ENCODE measurements around the gene KLK6. TPM values are rescaled to one million over a fixed set of nuclear protein-coding genes. Genes with fewer than 3 reads are reported as not detected.
A peak's percentile ranks its signal among the peaks of the same experiment; 100 is the strongest.
"Not testable (repeated sequence)": the region's sequence is repeated elsewhere in the genome, so short reads cannot be mapped to it uniquely, and the experiment has no call there.

Gene KLK6
- total and polyA plus RNA-seq, 2 of the 13 experiments (the other 11 are each of a cell fraction or from before 2014, with no cell fraction given) = 0.15 to 1.8 TPM

DNA sequence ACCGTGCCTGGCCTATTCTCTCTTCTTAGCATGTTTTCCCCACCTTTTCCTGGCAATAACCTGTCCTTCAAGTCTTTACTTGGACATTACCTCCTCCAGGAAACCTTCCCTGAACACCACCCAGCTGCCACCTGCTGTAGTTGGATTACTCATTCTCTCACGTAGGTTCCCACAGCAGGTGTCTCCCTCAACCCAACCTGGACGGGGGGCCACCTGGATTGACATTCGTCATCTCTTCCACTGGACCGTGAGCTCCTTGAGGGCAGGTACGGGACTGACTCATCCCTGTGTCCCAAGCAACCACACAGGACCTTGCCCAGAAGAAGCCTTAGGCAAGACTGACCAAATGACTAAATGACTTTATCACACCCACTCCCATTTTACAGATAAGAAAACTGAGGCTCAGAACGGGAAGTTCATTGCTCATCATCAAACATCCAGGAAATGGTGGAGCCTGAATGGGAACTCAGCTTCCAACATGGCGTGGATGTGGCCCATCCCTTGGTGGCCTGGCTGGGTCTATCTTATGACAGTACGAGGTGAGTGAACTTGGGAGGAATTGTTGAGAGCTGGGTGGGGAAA lies 3.5 kb upstream of the KLK6 start:
- Histone ChIP-seq H3K4me2 (ENCODE audit: low read depth, low read length) (no peak overlapping the region), H3K27ac (ENCODE audit: extremely low read length, insufficient read depth, low read length) (no peak overlapping the region), H3K9ac (ENCODE audit: insufficient read depth, low read depth, low read length) (no peak overlapping the region), H3K4me1 (ENCODE audit: insufficient read depth, low read length) (no peaks in the 10 kb centered on the region), H3K4me3 (replicated peaks in 1 of 3; ENCODE audit: insufficient read depth in 1 of 3, low read depth in 2 of 3, low read length in 3 of 3) (no peak overlapping the region), H3K9me3 (ENCODE audit: low read length) (no peaks in the 10 kb centered on the region), H2AFZ (ENCODE audit: low read length) (no peak overlapping the region), H3K79me2 (ENCODE audit: insufficient read depth, low read length) (no peaks in the 10 kb centered on the region), H4K20me1 (ENCODE audit: insufficient read depth, low read length) (no peaks in the 10 kb centered on the region), H3K36me3 (replicated peaks in 1 of 2; ENCODE audit: control insufficient read depth in 1 of 2, insufficient read depth in 2 of 2, low read length in 2 of 2) (no peaks in the 10 kb centered on the region), H3K27me3 (ENCODE audit: control insufficient read depth in 1 of 2, insufficient read depth in 2 of 2, low read length in 2 of 2) (peaks cover 0 to 9% of the 10 kb centered on the region in 2 experiments; a peak in 3 of 5 replicates)
- ChIA-PET CTCF (ENCODE audit: low intra/inter-chr PET ratio, low total read pairs) (no interaction called here), POLR2A (no interaction called here)
- ATAC-seq (no peak), FAIRE-seq (no peak), DNase-seq (ENCODE audit: low spot score) (no peak)
- TF ChIP-seq ZBTB43 (CRISPR knock-in tag; conservative IDR thresholded peaks at IDR 0.05) = no peak
- peak; percentile 57; the same call in 1 of the 2 replicates for TF ChIP-seq ZNF629 (CRISPR knock-in tag; conservative IDR thresholded peaks at IDR 0.05)
- TF ChIP-seq MLX (CRISPR knock-in tag; IDR thresholded peaks at IDR 0.05) = no peak
- WGBS (ENCODE audit: low lambda C conversion rate) = 9% methylated on average over 8 of the region's 9 CpGs
- intact Hi-C loops (cut with micrococcal nuclease; ENCODE audit: unreplicated experiment) (no loop called here), in situ Hi-C loops (cut with HindIII; ENCODE audit: extremely low pct_ligation_motif_present, low pct_unique_long_range_greater_than_20kb) (no loop called here)
- BruUV-seq (replicated peaks) = no TSS peak

DNA sequence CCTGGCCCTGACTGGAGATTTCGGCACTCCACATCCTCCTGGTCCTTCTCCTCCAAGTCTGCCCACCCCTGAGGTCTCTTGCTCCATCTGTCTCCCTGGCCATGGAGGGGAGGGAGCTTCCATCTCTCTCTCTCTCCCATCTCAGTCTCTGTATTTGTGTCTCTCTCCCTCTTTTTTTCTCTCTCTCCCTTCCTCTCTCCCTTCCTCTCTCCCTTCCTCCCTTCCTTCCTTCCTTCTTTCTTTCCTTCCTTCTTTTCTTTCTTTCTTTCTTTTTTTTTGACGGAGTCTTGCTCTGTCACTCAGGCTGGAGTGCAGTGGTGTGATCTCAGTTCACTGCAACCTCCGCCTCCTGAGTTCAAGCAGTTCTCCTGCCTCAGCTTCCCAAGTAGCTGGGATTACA lies 419 bp upstream of the KLK6 start:
- CTCF ChIA-PET (ENCODE audit: low intra/inter-chr PET ratio, low total read pairs); POLR2A ChIA-PET; H3K9me3 ChIP-seq (ENCODE audit: low read length); H3K4me3 ChIP-seq (replicated peaks in 1 of 3; ENCODE audit: insufficient read depth in 1 of 3, low read depth in 2 of 3, low read length in 3 of 3); H3K27ac ChIP-seq (ENCODE audit: extremely low read length, insufficient read depth, low read length); H2AFZ ChIP-seq (ENCODE audit: low read length); intact Hi-C loops (cut with micrococcal nuclease; ENCODE audit: unreplicated experiment); H3K4me1 ChIP-seq (ENCODE audit: insufficient read depth, low read length); BruUV-seq (replicated peaks); ATAC-seq; DNase-seq (ENCODE audit: low spot score); FAIRE-seq; H3K79me2 ChIP-seq (ENCODE audit: insufficient read depth, low read length); in situ Hi-C loops (cut with HindIII; ENCODE audit: extremely low pct_ligation_motif_present, low pct_unique_long_range_greater_than_20kb); H3K36me3 ChIP-seq (replicated peaks in 1 of 2; ENCODE audit: control insufficient read depth in 1 of 2, insufficient read depth in 2 of 2, low read length in 2 of 2); H4K20me1 ChIP-seq (ENCODE audit: insufficient read depth, low read length); H3K9ac ChIP-seq (ENCODE audit: insufficient read depth, low read depth, low read length): not testable (repeated sequence)
- peak overlapping the region; percentile 45; the same call in 1 of the 2 replicates for H3K4me2 ChIP-seq (ENCODE audit: low read depth, low read length)
- peaks cover 0 to 12% of the 10 kb centered on the region in 2 experiments; a peak in 4 of 5 replicates for H3K27me3 ChIP-seq (ENCODE audit: control insufficient read depth in 1 of 2, insufficient read depth in 2 of 2, low read length in 2 of 2)
- WGBS (ENCODE audit: low lambda C conversion rate) = 51% methylated on average over 3 of the region's 3 CpGs

Measured in HepG2 (cell line).